BLaER1 treated with 17β-estradiol and CSF1 and Interleukin-3, amounts not matched to agents 10 nM and 100 nM (cell line): ENCODE measurements around the gene WBP2NL.

Experiments used
- H3K27ac ChIP-seq, 11 experiments: shearing (Covaris generic); formaldehyde crosslinking; 2 replicates each; pipeline ENCODE4 v1.8.1; 2022
- H3K27me3 ChIP-seq, 11 experiments: shearing (Covaris generic); formaldehyde crosslinking; 2 replicates each; pipeline ENCODE4 v1.8.1; 2022
- H3K36me3 ChIP-seq, 11 experiments: shearing (Covaris generic); formaldehyde crosslinking; 2 replicates each; pipeline ENCODE4 v1.8.1; 2022
- H3K4me1 ChIP-seq, 10 experiments: shearing (Covaris generic); formaldehyde crosslinking; 2 replicates each; pipeline ENCODE4 v1.8.1; 2022
- H3K4me2 ChIP-seq, 11 experiments: shearing (Covaris generic); formaldehyde crosslinking; 2 replicates each; pipeline ENCODE4 v1.8.1; 2022
- H3K4me3 ChIP-seq, 10 experiments: shearing (Covaris generic); formaldehyde crosslinking; 2 replicates each; pipeline ENCODE4 v1.8.1; 2022
- H3K9ac ChIP-seq, 11 experiments: shearing (Covaris generic); formaldehyde crosslinking; 2 replicates each; pipeline ENCODE4 v1.8.1; 2022
- H3K9me3 ChIP-seq, 11 experiments: shearing (Covaris generic); formaldehyde crosslinking; replicated peaks in 1 of 11; 2 replicates each; pipeline ENCODE4 v1.8.1; 2022
- H4K20me1 ChIP-seq, 11 experiments: shearing (Covaris generic); formaldehyde crosslinking; 2 replicates each; pipeline ENCODE4 v1.8.1; 2022
- Cebpa-rat ChIP-seq, 11 experiments: shearing (Covaris generic); IDR thresholded peaks; 2 replicates each; pipeline ENCODE4 v1.8.1; 2022

The WBP2NL gene

GRCh38 chr22:41987276-41987675, 11.3 kb upstream of the WBP2NL start:
- H3K9ac ChIP-seq = no peak overlapping the region
- no peak overlapping the region for H3K4me2 ChIP-seq
- H3K27ac ChIP-seq = no peak overlapping the region
- TF ChIP-seq Cebpa-rat (IDR thresholded peaks at IDR 0.05) = no peak
- no peaks in the 10 kb centered on the region for H4K20me1 ChIP-seq
- no peaks in the 10 kb centered on the region for H3K9me3 ChIP-seq
- H3K36me3 ChIP-seq = peaks cover 0 to 36% (median 0%) of the 10 kb centered on the region in 11 experiments; a peak in 6 of 22 replicates
- H3K4me1 ChIP-seq = no peaks in the 10 kb centered on the region
- H3K4me3 ChIP-seq = no peak overlapping the region
- H3K27me3 ChIP-seq = no peaks in the 10 kb centered on the region

- TF ChIP-seq Cebpa-rat (IDR thresholded peaks at IDR 0.05) = no peak
- H3K9ac ChIP-seq = no peak overlapping the region
- no peaks in the 10 kb centered on the region for H3K27me3 ChIP-seq
- no peak overlapping the region for H3K4me2 ChIP-seq
- no peak overlapping the region for H3K27ac ChIP-seq
- H3K4me3 ChIP-seq = no peak overlapping the region
- H3K9me3 ChIP-seq = no peaks in the 10 kb centered on the region
- peaks cover 0 to under 1% (median 0%) of the 10 kb centered on the region in 10 experiments; a peak in 1 of 20 replicates for H3K4me1 ChIP-seq
- no peaks in the 10 kb centered on the region for H4K20me1 ChIP-seq
- H3K36me3 ChIP-seq = peaks cover 0 to 43% (median 0%) of the 10 kb centered on the region in 11 experiments; a peak in 7 of 22 replicates
These were observed 9.3 kb upstream of the WBP2NL start for GRCh38 chr22:41989246-41989645.

DNA sequence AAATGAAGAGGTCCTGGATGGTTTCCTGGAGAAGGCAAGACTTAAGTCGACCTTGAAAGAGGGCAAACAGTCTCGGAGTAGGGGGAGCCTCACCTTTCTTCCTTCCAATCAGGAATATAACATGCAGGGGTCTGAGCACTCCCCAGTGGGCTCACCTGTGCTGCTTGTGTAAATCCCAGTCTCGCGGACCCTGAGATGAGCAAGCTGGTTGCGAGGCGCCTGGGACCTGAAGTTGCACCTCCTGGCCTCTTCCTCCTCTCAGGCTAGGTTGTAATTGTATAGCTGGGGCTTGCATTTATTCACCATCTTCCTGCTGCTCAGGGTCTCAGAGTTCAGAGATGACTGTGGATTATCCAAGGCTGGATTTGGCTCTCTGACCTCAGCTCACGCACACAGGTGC, 7.5 kb upstream of the WBP2NL start:
- no peaks in the 10 kb centered on the region for H3K9me3 ChIP-seq
- H3K27ac ChIP-seq = no peak overlapping the region
- peaks cover 0 to 16% (median 8%) of the 10 kb centered on the region in 10 experiments; a peak in 7 of 20 replicates for H3K4me1 ChIP-seq
- H3K36me3 ChIP-seq = peaks cover 0 to 39% (median 0%) of the 10 kb centered on the region in 11 experiments; a peak in 7 of 22 replicates
- H3K4me3 ChIP-seq = no peak overlapping the region
- H3K27me3 ChIP-seq = no peaks in the 10 kb centered on the region
- H3K9ac ChIP-seq = no peak overlapping the region
- no peaks in the 10 kb centered on the region for H4K20me1 ChIP-seq
- H3K4me2 ChIP-seq = no peak overlapping the region
- TF ChIP-seq Cebpa-rat (IDR thresholded peaks at IDR 0.05) = no peak

DNA sequence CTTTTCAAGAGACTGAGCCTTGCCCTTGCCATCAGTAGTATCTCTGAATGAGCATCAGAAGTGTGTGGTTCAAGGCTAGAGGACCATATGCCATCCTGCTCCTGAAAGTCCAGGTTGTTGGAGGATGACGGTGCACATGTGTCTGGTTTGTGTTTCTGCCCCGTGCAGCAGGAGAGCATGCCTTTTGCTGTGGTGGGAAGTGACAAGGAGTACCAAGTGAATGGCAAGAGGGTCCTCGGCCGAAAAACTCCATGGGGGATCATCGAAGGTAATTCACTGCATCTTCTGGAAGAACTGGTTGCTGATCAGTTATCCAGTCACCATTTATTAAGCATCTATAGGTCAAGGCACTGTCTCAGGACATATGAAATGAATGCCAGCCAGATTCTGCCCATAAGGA, 6.1 kb upstream of the WBP2NL start:
- Histone ChIP-seq H4K20me1 (no peaks in the 10 kb centered on the region), H3K4me3 (no peak overlapping the region), H3K9me3 (no peaks in the 10 kb centered on the region), H3K27me3 (no peaks in the 10 kb centered on the region), H3K4me1 (peaks cover 0 to 16% (median 8%) of the 10 kb centered on the region in 10 experiments; a peak in 7 of 20 replicates), H3K27ac (no peak overlapping the region), H3K36me3 (peaks cover 0 to 35% (median 0%) of the 10 kb centered on the region in 11 experiments; a peak in 7 of 22 replicates), H3K4me2 (no peak overlapping the region), H3K9ac (no peak overlapping the region)
- no peak for TF ChIP-seq Cebpa-rat (IDR thresholded peaks at IDR 0.05)

DNA sequence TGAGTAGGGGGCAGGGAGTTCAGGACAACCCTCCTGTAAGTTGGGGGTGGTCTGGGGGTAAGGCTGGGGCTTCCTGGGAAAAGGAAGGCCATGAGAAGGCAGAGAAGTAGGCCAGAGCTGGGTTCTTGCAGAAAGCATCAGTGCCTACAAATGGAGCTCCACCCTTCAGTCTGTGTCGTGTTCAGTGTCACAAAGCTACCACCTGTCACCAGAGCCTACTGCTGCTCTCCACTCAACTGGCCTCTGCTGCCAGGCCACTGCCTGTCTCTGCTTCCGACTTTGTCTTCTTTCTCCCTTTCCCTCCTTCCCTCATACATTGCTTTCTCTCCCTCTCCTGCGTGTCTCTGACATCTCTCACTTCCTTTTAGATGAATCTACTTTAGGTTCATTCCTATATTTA, 3.4 kb upstream of the WBP2NL start:
- Histone ChIP-seq H3K27me3 (no peaks in the 10 kb centered on the region), H3K9ac (no peak overlapping the region), H4K20me1 (no peaks in the 10 kb centered on the region), H3K4me1 (peaks cover 0 to 16% (median 8%) of the 10 kb centered on the region in 10 experiments; a peak in 7 of 20 replicates), H3K4me2 (peak overlapping the region in 2 of 11 experiments; percentile 14 to 42; a peak in 3 of 22 replicates), H3K4me3 (no peak overlapping the region), H3K27ac (no peak overlapping the region), H3K36me3 (peaks cover 0 to 27% (median 0%) of the 10 kb centered on the region in 11 experiments; a peak in 6 of 22 replicates), H3K9me3 (peaks cover 0 to 8% (median 5%) of the 10 kb centered on the region in 11 experiments; a peak in 10 of 22 replicates)
- TF ChIP-seq Cebpa-rat (IDR thresholded peaks at IDR 0.05) = no peak

DNA sequence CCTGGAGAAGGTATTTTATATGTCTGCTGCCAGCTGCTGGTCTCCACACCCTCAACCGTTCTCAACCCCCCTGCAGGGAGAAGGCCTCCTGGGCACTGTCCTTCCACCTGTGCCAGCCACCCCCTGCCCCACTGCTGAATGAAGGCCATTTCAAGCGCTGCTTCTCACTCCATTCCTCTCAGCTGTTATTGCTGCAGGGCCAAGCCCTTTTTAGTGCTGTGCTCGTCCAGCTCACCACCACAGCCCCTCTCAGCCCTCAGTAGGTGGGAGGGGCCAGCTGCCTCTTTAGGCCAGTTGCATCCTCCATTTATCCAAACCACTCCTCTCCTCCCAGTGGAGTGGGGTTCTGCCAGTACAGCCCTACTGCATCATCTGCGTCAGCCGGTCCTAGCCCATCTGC, 1.8 kb upstream of the WBP2NL start:
- Histone ChIP-seq H3K27me3 (no peaks in the 10 kb centered on the region), H3K9ac (no peak overlapping the region), H3K9me3 (peaks cover 0 to 8% (median 5%) of the 10 kb centered on the region in 11 experiments; a peak in 10 of 22 replicates), H3K27ac (no peak overlapping the region), H3K36me3 (peaks cover 0 to 20% (median 0%) of the 10 kb centered on the region in 11 experiments; a peak in 5 of 22 replicates), H3K4me2 (no peak overlapping the region), H3K4me1 (peaks cover 0 to 16% (median 8%) of the 10 kb centered on the region in 10 experiments; a peak in 7 of 20 replicates), H3K4me3 (no peak overlapping the region), H4K20me1 (no peaks in the 10 kb centered on the region)
- TF ChIP-seq Cebpa-rat (IDR thresholded peaks at IDR 0.05) = no peak

- H3K36me3 ChIP-seq = peaks cover 0 to 7% (median 0%) of the 10 kb centered on the region in 11 experiments; a peak in 2 of 22 replicates
- TF ChIP-seq Cebpa-rat (IDR thresholded peaks at IDR 0.05) = no peak
- no peaks in the 10 kb centered on the region for H3K27me3 ChIP-seq
- no peak overlapping the region for H3K9ac ChIP-seq
- no peak overlapping the region for H3K4me3 ChIP-seq
- no peaks in the 10 kb centered on the region for H4K20me1 ChIP-seq
- H3K4me2 ChIP-seq = no peak overlapping the region
- no peak overlapping the region for H3K27ac ChIP-seq
- peaks cover under 1 to 11% (median 7%) of the 10 kb centered on the region in 11 experiments; a peak in 19 of 22 replicates for H3K9me3 ChIP-seq
- H3K4me1 ChIP-seq = peaks cover 0 to 5% (median under 1%) of the 10 kb centered on the region in 10 experiments; a peak in 7 of 20 replicates
These were observed 1.9 kb downstream of the WBP2NL start for GRCh38 chr22:42000466-42000865.

DNA sequence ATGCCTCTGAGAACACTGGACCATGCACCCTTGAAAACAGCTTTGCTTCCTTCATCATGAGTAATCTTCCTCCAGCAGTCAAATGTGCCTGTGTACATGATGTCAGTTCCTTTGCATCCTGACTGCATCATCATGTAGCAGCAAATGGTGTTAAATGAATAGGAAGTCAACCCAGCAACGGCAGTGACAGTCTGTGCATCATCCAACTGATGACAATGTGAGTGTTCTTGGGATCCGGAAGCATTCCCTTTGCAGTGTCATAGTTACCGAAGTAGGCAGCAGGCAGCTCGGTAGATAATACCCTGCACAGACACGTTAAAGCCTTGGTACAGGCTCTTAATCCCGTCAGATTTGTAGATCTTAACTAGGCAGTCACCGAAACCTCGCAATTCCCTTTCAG, 2.5 kb downstream of the WBP2NL start:
- H3K4me3 ChIP-seq = no peak overlapping the region
- H3K9me3 ChIP-seq = peaks cover 5 to 18% (median 14%) of the 10 kb centered on the region in 11 experiments; a peak in 20 of 22 replicates
- no peak for TF ChIP-seq Cebpa-rat (IDR thresholded peaks at IDR 0.05)
- H3K36me3 ChIP-seq = peaks cover 0 to 7% (median 0%) of the 10 kb centered on the region in 11 experiments; a peak in 1 of 22 replicates
- no peaks in the 10 kb centered on the region for H3K4me1 ChIP-seq
- no peaks in the 10 kb centered on the region for H4K20me1 ChIP-seq
- no peak overlapping the region for H3K27ac ChIP-seq
- no peak overlapping the region for H3K4me2 ChIP-seq
- H3K27me3 ChIP-seq = no peaks in the 10 kb centered on the region
- no peak overlapping the region for H3K9ac ChIP-seq

DNA sequence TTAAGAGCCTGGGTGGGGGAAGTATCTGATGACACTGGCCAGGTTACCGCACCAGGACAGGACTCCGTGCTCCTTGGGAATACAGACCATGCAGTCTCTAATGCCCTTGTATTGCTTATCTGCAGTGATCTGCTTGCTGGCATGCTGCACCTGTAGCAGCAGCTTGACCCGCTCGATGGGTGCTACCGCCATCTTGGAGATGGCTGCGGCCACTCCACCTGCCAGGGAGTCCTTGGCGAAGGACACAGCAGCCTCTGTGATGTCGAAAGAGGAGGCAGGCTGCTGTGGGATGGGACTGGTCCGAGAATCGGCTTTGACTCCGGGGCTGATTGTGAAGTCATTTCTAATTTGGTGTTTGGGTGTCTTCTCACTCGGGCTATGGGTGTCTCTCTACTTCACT, 3.1 kb downstream of the WBP2NL start:
- no peak overlapping the region for H3K9ac ChIP-seq
- H3K4me1 ChIP-seq = no peaks in the 10 kb centered on the region
- H3K4me3 ChIP-seq = no peak overlapping the region
- no peak overlapping the region for H3K27ac ChIP-seq
- H3K4me2 ChIP-seq = no peak overlapping the region
- no peak for TF ChIP-seq Cebpa-rat (IDR thresholded peaks at IDR 0.05)
- H3K27me3 ChIP-seq = no peaks in the 10 kb centered on the region
- H3K36me3 ChIP-seq = peaks cover 0 to 5% (median 0%) of the 10 kb centered on the region in 11 experiments; a peak in 1 of 22 replicates
- peaks cover 5 to 23% (median 14%) of the 10 kb centered on the region in 11 experiments; a peak in 21 of 22 replicates for H3K9me3 ChIP-seq
- no peaks in the 10 kb centered on the region for H4K20me1 ChIP-seq

- Histone ChIP-seq H3K27me3 (no peaks in the 10 kb centered on the region), H3K9ac (no peak overlapping the region), H3K36me3 (no peaks in the 10 kb centered on the region), H3K4me2 (no peak overlapping the region), H3K4me3 (no peak overlapping the region), H4K20me1 (no peaks in the 10 kb centered on the region), H3K4me1 (no peaks in the 10 kb centered on the region), H3K9me3 (peaks cover 31 to 52% (median 48%) of the 10 kb centered on the region in 11 experiments), H3K27ac (no peak overlapping the region)
- no peak for TF ChIP-seq Cebpa-rat (IDR thresholded peaks at IDR 0.05)
These were observed 9.3 kb downstream of the WBP2NL start for GRCh38 chr22:42007922-42008321.
